Measurements from ENCODE around the gene SIDT1. TPM values are rescaled to one million over a fixed set of nuclear protein-coding genes. Genes with fewer than 3 reads are reported as not detected.

SIDT1 gene
- total RNA-seq, 3 donors from 2014 or later: 22.4 to 61.2 (median 37.0) TPM

DNA sequence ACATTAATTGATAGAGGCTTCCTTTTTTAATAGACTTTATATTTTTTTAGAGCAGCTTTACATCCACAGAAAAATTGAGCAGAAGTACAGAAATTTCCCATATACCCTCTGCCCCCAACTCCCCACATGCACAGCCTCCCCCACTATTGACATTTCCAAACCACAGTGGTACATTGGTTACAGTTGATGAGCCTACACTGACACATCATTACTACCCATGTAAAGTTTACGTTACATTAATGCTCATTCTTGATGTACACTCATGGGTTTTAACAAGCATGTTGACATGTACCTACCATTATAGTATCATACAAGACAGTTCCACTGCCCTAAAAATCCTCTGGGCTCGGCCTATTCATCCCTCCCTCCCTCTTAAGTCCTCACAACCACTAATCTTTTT is 85.4 kb downstream of the SIDT1 start:
- Histone ChIP-seq H3K36me3 (ENCODE audit: low read depth) (no peaks in the 10 kb centered on the region), H3K4me3 (no peak overlapping the region), H3K4me1 (ENCODE audit: low read depth) (no peaks in the 10 kb centered on the region), H3K9me3 (no peaks in the 10 kb centered on the region)
- intact Hi-C loops (cut with DNase I, micrococcal nuclease): no loop called here
- no peak for DNase-seq
- TF ChIP-seq, protein P1, sequence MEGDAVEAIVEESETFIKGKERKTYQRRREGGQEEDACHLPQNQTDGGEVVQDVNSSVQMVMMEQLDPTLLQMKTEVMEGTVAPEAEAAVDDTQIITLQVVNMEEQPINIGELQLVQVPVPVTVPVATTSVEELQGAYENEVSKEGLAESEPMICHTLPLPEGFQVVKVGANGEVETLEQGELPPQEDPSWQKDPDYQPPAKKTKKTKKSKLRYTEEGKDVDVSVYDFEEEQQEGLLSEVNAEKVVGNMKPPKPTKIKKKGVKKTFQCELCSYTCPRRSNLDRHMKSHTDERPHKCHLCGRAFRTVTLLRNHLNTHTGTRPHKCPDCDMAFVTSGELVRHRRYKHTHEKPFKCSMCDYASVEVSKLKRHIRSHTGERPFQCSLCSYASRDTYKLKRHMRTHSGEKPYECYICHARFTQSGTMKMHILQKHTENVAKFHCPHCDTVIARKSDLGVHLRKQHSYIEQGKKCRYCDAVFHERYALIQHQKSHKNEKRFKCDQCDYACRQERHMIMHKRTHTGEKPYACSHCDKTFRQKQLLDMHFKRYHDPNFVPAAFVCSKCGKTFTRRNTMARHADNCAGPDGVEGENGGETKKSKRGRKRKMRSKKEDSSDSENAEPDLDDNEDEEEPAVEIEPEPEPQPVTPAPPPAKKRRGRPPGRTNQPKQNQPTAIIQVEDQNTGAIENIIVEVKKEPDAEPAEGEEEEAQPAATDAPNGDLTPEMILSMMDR (IDR thresholded peaks at IDR 0.05): no peak
- ATAC-seq: no peak

DNA sequence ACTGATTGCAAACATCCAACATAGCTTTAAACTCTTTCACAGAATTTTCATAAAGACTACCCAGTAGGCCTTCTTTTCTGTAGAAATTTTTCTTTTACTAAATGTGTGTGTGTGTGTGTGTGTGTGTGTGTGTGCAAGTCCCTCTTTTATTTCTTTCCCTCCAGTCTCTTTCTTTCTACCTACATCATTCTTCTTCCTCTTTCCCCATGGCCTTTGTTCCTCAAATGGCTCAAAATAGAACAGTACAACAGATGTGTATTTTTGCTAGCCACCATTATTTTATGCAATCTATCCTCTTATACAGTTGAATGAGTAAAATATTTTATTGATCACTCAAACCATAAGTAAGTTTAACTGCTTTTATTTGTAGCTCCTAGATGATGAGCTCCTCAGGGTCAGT is 87.7 kb downstream of the SIDT1 start:
- no peak for ATAC-seq
- no peaks in the 10 kb centered on the region for H3K9me3 ChIP-seq
- TF ChIP-seq, protein P1 (IDR thresholded peaks at IDR 0.05): no peak
- intact Hi-C loops (cut with DNase I, micrococcal nuclease): no loop called here
- no peak overlapping the region for H3K4me3 ChIP-seq
- no peaks in the 10 kb centered on the region for H3K36me3 ChIP-seq (ENCODE audit: low read depth)
- no peaks in the 10 kb centered on the region for H3K4me1 ChIP-seq (ENCODE audit: low read depth)
- DNase-seq: no peak

DNA sequence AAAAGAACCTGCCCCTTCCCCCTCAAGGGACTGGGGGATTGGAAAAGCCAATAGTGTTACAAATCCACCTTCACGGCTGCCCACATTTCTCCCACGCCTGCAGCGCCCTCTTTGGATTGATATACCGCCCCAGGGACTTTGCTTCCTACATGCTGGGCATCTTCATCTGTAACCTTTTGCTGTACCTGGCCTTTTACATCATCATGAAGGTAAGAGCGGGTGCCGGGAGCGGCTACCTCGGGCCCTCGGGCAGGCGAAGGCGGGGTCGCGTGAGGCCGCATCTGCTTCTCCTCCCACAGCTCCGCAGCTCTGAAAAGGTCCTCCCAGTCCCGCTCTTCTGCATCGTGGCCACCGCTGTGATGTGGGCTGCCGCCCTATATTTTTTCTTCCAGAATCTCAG is 91.0 kb downstream of the SIDT1 start:
- ATAC-seq (no peak), DNase-seq (no peak)
- TF ChIP-seq, protein P1 (IDR thresholded peaks at IDR 0.05): no peak
- no peak overlapping the region for H3K4me3 ChIP-seq
- H3K36me3 ChIP-seq (ENCODE audit: low read depth): no peaks in the 10 kb centered on the region
- intact Hi-C loops (cut with DNase I, micrococcal nuclease): no loop called here
- no peaks in the 10 kb centered on the region for H3K9me3 ChIP-seq
- no peaks in the 10 kb centered on the region for H3K4me1 ChIP-seq (ENCODE audit: low read depth)

DNA sequence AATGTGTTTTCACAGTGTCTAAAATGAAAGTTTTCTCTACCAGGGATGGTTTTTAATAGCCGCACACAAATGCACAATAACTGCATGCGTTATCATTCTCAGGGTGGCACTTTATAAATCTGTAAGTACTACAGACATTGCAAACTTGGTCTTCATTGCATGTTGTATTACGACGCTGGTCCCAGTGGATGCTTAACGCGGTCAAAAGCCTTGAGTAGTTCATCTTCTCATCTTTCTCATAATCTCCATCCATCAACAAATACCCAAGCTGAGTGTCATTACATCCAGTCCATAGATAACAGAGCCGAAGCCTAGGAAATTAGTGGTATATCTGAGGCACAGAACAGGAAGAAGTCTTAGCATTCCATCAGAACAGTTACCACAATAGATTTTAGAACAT is 91.5 kb downstream of the SIDT1 start:
- no peaks in the 10 kb centered on the region for H3K4me1 ChIP-seq (ENCODE audit: low read depth)
- TF ChIP-seq, protein P1 (IDR thresholded peaks at IDR 0.05): no peak
- no peaks in the 10 kb centered on the region for H3K9me3 ChIP-seq
- H3K4me3 ChIP-seq: no peak overlapping the region
- no peaks in the 10 kb centered on the region for H3K36me3 ChIP-seq (ENCODE audit: low read depth)
- ATAC-seq (no peak), DNase-seq (no peak)
- intact Hi-C loops (cut with DNase I, micrococcal nuclease): no loop called here

DNA sequence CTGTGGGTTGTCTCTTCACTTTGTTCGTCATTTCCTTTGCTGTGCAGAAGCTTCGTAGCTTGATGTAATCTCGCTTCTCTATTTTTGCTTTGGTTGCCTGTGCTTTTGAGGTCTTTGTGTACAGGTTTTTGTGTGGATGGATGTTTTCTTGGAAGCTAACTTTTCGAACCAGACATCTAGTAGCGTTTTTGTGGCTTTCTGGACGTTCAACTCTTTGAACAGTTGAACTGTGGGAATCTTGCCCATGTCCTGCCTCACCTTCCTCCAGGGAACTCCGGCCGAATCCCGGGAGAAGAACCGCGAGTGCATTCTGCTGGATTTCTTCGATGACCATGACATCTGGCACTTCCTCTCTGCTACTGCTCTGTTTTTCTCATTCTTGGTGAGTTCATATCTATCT is 93.5 kb downstream of the SIDT1 start:
- DNase-seq (no peak), ATAC-seq (no peak)
- TF ChIP-seq, protein P1 (IDR thresholded peaks at IDR 0.05): no peak
- no peaks in the 10 kb centered on the region for H3K9me3 ChIP-seq
- intact Hi-C loops (cut with DNase I, micrococcal nuclease): no loop called here
- no peak overlapping the region for H3K4me3 ChIP-seq
- H3K36me3 ChIP-seq (ENCODE audit: low read depth): no peaks in the 10 kb centered on the region
- H3K4me1 ChIP-seq (ENCODE audit: low read depth): peaks cover 11% of the 10 kb centered on the region
